Stimulated activated naive CD8-positive, alpha-beta T cell treated with anti-CD3 and anti-CD28 coated beads, Interleukin-15, Interleukin-2, amounts not matched to agents 100 ng/mL and 50 ng/mL, for 24 hours (primary cell): Measurements from ENCODE around the gene ZBTB7C.

Source experiments
- H3K27ac Mint-ChIP-seq: one replicate; pipeline ENCODE4 v1.8.0; 2021; ENCODE audit warnings: mild to moderate bottlenecking, mixed read lengths
- H3K27me3 Mint-ChIP-seq: one replicate; pipeline ENCODE4 v1.8.0; 2021; ENCODE audit warnings: mixed read lengths
- H3K36me3 Mint-ChIP-seq: one replicate; pipeline ENCODE4 v1.8.0; 2021; ENCODE audit warnings: low read depth, mixed read lengths
- H3K4me1 Mint-ChIP-seq: one replicate; pipeline ENCODE4 v1.8.0; 2021; ENCODE audit warnings: low read depth, mixed read lengths
- H3K4me3 Mint-ChIP-seq: one replicate; pipeline ENCODE4 v1.8.0; 2021; ENCODE audit warnings: mild to moderate bottlenecking, mixed read lengths
- H3K9me3 Mint-ChIP-seq: one replicate; pipeline ENCODE4 v1.8.0; 2021; ENCODE audit warnings: mixed read lengths

Gene ZBTB7C

GRCh38 chr18:48404716-48405507 is 4.3 kb downstream of the ZBTB7C start:
- no peaks in the 10 kb centered on the region for H3K9me3 Mint-ChIP-seq
- H3K4me3 Mint-ChIP-seq, result no peak overlapping the region
- H3K27me3 Mint-ChIP-seq, result peaks cover 65% of the 10 kb centered on the region
- H3K4me1 Mint-ChIP-seq, result peaks cover 8% of the 10 kb centered on the region
- H3K27ac Mint-ChIP-seq, result no peak overlapping the region
- H3K36me3 Mint-ChIP-seq, result no peaks in the 10 kb centered on the region

GRCh38 chr18:48402953-48403352 is 6.2 kb downstream of the ZBTB7C start:
- Mint-ChIP-seq H3K4me1 (peaks cover 3% of the 10 kb centered on the region), H3K4me3 (no peak overlapping the region), H3K27ac (no peak overlapping the region), H3K36me3 (no peaks in the 10 kb centered on the region), H3K9me3 (no peaks in the 10 kb centered on the region), H3K27me3 (peaks cover 69% of the 10 kb centered on the region)

- Mint-ChIP-seq H3K27me3 (peaks cover 63% of the 10 kb centered on the region), H3K4me1 (no peaks in the 10 kb centered on the region), H3K36me3 (no peaks in the 10 kb centered on the region), H3K4me3 (no peak overlapping the region), H3K9me3 (no peaks in the 10 kb centered on the region), H3K27ac (no peak overlapping the region)
Observed at GRCh38 chr18:48399303-48400075, 9.7 kb downstream of the ZBTB7C start.

GRCh38 chr18:48398074-48398473 is 11.1 kb downstream of the ZBTB7C start:
- no peak overlapping the region for H3K27ac Mint-ChIP-seq
- H3K36me3 Mint-ChIP-seq, result no peaks in the 10 kb centered on the region
- no peaks in the 10 kb centered on the region for H3K4me1 Mint-ChIP-seq
- no peak overlapping the region for H3K4me3 Mint-ChIP-seq
- peaks cover 63% of the 10 kb centered on the region for H3K27me3 Mint-ChIP-seq
- H3K9me3 Mint-ChIP-seq, result no peaks in the 10 kb centered on the region

GRCh38 chr18:48397021-48397420 is 12.2 kb downstream of the ZBTB7C start:
- H3K9me3 Mint-ChIP-seq, result no peaks in the 10 kb centered on the region
- no peaks in the 10 kb centered on the region for H3K36me3 Mint-ChIP-seq
- H3K27me3 Mint-ChIP-seq, result peaks cover 60% of the 10 kb centered on the region
- no peak overlapping the region for H3K27ac Mint-ChIP-seq
- H3K4me1 Mint-ChIP-seq, result no peaks in the 10 kb centered on the region
- H3K4me3 Mint-ChIP-seq, result no peak overlapping the region

- Mint-ChIP-seq H3K4me3 (no peak overlapping the region), H3K9me3 (no peaks in the 10 kb centered on the region), H3K27ac (no peak overlapping the region), H3K36me3 (no peaks in the 10 kb centered on the region), H3K27me3 (peaks cover 60% of the 10 kb centered on the region), H3K4me1 (no peaks in the 10 kb centered on the region)
Observed at GRCh38 chr18:48396561-48396960, 12.6 kb downstream of the ZBTB7C start.

- Mint-ChIP-seq H3K4me3 (no peak overlapping the region), H3K36me3 (no peaks in the 10 kb centered on the region), H3K9me3 (no peaks in the 10 kb centered on the region), H3K4me1 (no peaks in the 10 kb centered on the region), H3K27me3 (peaks cover 60% of the 10 kb centered on the region), H3K27ac (no peak overlapping the region)
Observed at GRCh38 chr18:48395646-48396045, 13.5 kb downstream of the ZBTB7C start.

GRCh38 chr18:48394176-48394575 is 15.0 kb downstream of the ZBTB7C start:
- no peak overlapping the region for H3K27ac Mint-ChIP-seq
- no peaks in the 10 kb centered on the region for H3K36me3 Mint-ChIP-seq
- no peaks in the 10 kb centered on the region for H3K9me3 Mint-ChIP-seq
- no peaks in the 10 kb centered on the region for H3K4me1 Mint-ChIP-seq
- peaks cover 67% of the 10 kb centered on the region for H3K27me3 Mint-ChIP-seq
- no peak overlapping the region for H3K4me3 Mint-ChIP-seq

- Mint-ChIP-seq H3K27ac (no peak overlapping the region), H3K27me3 (peaks cover 64% of the 10 kb centered on the region), H3K4me1 (no peaks in the 10 kb centered on the region), H3K9me3 (no peaks in the 10 kb centered on the region), H3K36me3 (no peaks in the 10 kb centered on the region), H3K4me3 (no peak overlapping the region)
Observed at GRCh38 chr18:48393776-48394175, 15.4 kb downstream of the ZBTB7C start.

- Mint-ChIP-seq H3K27me3 (peaks cover 62% of the 10 kb centered on the region), H3K27ac (no peak overlapping the region), H3K36me3 (no peaks in the 10 kb centered on the region), H3K4me1 (no peaks in the 10 kb centered on the region), H3K9me3 (no peaks in the 10 kb centered on the region), H3K4me3 (no peak overlapping the region)
Observed at GRCh38 chr18:48393170-48393569, 16.0 kb downstream of the ZBTB7C start.

GRCh38 chr18:48392268-48392667 is 16.9 kb downstream of the ZBTB7C start:
- Mint-ChIP-seq H3K9me3 (no peaks in the 10 kb centered on the region), H3K27ac (no peak overlapping the region), H3K36me3 (no peaks in the 10 kb centered on the region), H3K27me3 (peaks cover 69% of the 10 kb centered on the region), H3K4me3 (no peak overlapping the region), H3K4me1 (no peaks in the 10 kb centered on the region)

- Mint-ChIP-seq H3K4me1 (no peaks in the 10 kb centered on the region), H3K36me3 (no peaks in the 10 kb centered on the region), H3K4me3 (no peak overlapping the region), H3K9me3 (no peaks in the 10 kb centered on the region), H3K27me3 (peaks cover 69% of the 10 kb centered on the region), H3K27ac (no peak overlapping the region)
Observed at GRCh38 chr18:48391868-48392267, 17.3 kb downstream of the ZBTB7C start.

- H3K4me3 Mint-ChIP-seq, result no peak overlapping the region
- H3K9me3 Mint-ChIP-seq, result no peaks in the 10 kb centered on the region
- H3K27ac Mint-ChIP-seq, result no peak overlapping the region
- peaks cover 68% of the 10 kb centered on the region for H3K27me3 Mint-ChIP-seq
- no peaks in the 10 kb centered on the region for H3K36me3 Mint-ChIP-seq
- no peaks in the 10 kb centered on the region for H3K4me1 Mint-ChIP-seq
Observed at GRCh38 chr18:48390641-48391040, 18.5 kb downstream of the ZBTB7C start.

- Mint-ChIP-seq H3K27me3 (peaks cover 64% of the 10 kb centered on the region), H3K4me1 (no peaks in the 10 kb centered on the region), H3K9me3 (no peaks in the 10 kb centered on the region), H3K27ac (no peak overlapping the region), H3K36me3 (no peaks in the 10 kb centered on the region), H3K4me3 (no peak overlapping the region)
Observed at GRCh38 chr18:48388478-48388877, 20.7 kb downstream of the ZBTB7C start.

GRCh38 chr18:48387300-48387699 is 21.9 kb downstream of the ZBTB7C start:
- Mint-ChIP-seq H3K36me3 (no peaks in the 10 kb centered on the region), H3K4me3 (no peak overlapping the region), H3K27ac (no peak overlapping the region), H3K27me3 (peaks cover 57% of the 10 kb centered on the region), H3K9me3 (no peaks in the 10 kb centered on the region), H3K4me1 (no peaks in the 10 kb centered on the region)
